ENCODE data around the gene P2RY11.
A peak's percentile ranks its signal among the peaks of the same experiment; 100 is the strongest.

Gene P2RY11

DNA sequence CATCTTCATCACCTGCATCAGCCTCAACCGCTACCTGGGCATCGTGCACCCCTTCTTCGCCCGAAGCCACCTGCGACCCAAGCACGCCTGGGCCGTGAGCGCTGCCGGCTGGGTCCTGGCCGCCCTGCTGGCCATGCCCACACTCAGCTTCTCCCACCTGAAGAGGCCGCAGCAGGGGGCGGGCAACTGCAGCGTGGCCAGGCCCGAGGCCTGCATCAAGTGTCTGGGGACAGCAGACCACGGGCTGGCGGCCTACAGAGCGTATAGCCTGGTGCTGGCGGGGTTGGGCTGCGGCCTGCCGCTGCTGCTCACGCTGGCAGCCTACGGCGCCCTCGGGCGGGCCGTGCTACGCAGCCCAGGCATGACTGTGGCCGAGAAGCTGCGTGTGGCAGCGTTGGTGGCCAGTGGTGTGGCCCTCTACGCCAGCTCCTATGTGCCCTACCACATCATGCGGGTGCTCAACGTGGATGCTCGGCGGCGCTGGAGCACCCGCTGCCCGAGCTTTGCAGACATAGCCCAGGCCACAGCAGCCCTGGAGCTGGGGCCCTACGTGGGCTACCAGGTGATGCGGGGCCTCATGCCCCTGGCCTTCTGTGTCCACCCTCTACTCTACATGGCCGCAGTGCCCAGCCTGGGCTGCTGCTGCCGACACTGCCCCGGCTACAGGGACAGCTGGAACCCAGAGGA, 2.6 kb downstream of the P2RY11 start:
- DNase-seq: no peak

DNA sequence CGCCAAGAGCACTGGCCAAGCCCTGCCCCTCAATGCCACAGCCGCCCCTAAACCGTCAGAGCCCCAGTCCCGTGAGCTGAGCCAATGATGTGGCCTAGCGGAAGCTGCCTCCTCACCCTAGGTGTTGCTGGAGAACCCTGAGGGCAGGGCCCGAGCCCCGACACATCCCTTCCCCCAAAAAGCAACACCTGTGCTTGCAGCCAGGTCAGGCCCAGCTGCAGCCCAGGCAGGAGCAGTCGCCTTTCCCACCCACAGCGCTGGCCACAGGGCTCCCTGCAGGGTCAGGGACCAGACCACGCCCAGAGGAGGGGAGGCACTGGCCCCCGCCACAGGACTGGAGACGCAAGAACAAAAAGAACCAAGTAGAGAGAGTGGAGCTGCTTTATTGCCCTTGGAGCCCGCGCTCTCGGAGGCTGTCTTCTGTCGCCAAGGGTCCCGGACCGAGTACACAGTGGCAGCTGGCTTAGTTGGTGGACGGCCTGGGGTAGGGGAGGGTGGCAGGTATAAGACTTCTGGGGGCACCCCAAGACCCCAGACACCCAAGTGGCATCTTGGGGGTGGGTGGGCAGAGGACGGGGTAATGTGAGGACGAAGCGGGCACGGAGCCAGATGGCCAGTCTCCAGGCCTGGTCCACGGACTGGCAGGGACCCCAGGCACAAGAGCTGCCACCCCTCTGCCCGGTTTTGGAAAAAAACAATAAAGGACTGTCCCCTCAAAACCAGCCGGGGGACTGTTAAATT, 3.3 kb downstream of the P2RY11 start:
- no peak for DNase-seq

DNA sequence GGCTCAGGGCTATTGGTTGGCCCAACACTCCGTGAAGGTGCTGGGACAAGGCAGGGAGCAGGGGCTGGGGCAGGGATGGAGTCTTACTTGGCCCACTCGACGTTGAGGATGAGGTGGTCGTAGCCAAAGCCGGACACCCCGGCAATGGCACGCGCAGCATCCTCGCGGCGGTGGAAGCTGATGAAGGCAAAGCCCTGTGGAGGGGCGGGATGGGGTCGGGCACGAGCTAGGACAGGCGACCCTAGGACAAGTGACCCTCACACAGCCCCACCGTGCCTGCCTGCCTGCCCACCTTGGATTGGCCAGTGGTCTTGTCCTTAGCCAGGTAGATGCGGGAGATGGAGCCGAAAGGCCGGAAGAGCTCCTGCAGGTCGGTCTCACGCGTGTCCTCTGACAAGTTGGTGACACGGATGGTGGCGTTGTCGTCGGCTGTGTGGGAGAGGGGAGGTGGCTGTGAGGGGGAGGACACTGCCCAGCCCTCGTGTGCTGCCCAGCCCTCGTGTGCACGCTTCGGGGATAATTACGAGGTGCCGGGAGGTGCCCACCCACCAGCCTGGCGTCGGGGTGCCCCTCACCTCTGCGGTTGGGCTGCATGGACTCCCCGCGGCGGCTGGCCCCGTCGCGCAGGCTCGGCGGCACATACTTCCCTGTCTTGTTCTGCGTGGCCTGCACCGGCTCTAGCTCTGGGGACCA, 4.0 kb downstream of the P2RY11 start:
- DNase-seq: no peak

DNA sequence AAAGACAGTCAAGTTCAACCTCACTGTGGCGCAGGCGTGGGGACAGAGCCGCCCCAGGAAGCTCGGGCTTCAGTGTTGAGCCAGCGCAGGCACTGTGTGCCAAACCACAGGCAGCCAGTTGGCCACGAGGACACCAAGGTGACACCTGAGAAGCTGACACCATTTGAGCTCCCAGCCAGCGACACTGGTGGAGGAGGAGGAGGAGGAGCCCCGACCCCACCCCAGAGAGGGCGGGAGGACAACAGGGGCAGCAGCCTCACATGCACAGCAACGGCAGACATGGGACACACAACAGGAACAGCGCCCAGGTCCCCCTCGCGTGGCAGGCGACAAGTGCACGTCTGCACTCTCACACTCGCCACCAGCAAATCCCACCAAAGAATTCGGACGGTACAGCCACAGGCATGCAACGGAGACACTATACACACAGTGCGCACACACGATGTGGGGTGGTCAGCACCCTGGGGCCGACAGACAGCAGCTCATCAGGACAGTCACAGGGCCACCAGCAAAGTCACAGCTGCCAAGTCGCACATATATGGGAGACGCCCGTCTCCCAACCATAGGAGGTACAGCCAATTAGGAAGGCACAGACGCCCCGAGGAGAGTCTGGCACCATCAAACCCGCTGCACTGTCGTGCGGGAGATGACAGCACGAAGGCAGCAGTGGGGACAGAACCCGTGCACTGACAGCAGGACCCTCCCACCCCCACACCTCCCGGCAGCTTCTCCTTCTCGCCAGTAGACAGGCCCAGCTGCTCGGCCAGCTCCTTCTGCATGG, 4.8 kb downstream of the P2RY11 start:
- DNase-seq: no peak

DNA sequence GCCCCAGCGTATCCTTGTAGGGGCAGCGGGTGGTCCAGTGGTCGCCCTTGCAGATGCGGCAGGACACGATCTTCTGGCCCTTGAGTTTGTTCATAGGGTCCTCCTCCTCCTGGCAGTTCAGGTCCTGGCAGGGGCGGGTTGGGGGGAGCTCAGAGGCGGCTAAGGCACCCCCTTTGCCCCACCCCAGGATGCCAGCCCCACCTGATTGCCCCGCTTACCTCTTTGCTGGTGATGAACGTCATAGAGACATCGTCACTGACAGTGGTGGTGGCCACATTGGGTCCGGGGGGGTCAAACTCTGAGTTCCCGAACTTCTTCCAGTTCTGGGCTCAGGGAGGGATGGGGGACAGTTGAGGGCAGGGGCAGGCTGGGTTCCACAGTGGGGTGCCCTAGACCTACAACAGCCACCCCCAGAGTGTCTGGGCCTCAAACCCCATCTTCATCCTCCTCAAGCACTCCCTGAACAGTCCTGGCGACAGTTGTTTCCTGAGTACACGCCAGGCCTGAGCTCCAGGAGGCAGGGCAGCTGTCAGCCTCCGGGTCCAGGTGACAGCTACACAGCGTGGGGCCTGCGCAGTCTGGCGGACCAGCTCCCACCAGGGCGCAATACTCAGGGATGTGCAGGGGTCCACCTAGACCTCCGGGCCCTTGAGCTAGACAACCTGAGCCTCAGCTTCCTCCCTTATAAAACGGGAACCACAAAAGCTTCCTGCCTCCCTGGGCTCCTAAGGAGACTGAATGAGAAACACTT, 5.5 kb downstream of the P2RY11 start:
- no peak for DNase-seq

DNA sequence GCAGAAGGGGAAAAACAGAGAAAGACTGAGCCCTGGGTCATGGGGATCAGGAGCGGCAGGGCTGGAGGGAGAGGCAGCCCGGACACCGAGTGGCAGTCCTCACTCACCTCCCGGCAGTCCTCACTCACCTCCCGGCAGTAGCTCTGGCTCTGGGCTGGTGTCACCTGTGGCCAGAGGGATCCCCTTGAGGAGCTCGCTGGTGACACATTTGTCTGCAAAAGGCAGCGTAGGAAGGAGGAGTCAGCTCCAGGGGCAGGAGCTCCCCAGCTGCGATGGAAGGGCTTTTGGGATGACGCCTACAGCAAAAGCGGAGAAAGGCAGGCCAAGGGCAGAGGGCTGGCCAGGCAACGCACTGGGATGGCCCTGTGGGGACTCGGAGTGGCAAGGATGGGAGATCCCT, 7.5 kb downstream of the P2RY11 start:
- no peak for DNase-seq

DNA sequence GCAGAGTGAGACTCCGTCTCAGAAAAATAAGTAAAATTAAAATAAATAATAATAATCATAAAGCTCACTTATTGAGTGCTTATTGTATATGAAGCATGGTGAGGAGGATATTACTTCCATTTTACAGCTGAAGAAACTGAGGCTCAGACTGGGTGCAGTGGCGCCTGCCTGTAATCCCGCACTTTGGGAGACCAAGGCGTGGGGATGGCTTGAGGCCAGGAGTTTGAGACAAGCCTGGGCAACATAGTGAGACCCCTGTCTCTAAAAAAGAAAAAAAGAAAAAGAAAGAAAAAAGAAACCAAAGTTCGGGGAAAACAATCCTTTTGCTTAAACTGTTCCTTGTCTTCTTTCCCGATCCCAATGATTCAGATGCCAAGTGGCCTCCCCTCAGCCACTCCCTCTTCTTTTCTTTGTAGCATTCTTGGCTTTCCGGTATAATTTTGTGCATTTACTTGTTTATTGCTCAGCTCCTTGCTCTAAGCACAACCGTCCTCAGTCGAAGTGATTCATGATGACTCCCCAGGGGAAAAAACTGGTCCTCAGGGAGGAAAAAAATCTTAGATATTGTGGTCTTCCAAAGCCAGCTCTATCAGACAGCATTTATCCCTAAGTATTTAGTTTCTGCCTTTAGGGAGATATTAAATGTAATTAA, 9.2 kb downstream of the P2RY11 start:
- no peak for DNase-seq

DNA sequence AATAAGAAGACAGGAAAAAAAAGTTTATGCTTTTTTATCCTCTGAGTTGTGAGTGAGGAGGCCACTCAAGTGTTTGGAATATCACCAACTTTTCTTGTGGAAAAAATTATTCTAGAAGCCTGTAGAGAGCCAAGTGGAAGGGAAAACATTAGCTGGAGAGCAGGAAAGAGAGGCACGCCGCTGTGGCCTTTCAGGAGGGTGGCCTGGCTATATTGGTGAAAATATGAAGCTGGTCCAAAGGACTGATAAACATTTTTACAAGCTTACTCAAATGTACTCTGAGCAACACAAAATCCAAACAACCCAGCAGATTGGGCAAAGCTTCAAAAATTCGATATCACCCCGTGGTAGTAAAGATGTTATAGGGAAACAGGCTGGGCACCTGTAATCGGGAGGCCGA, 10.6 kb downstream of the P2RY11 start:
- no peak for DNase-seq

DNA sequence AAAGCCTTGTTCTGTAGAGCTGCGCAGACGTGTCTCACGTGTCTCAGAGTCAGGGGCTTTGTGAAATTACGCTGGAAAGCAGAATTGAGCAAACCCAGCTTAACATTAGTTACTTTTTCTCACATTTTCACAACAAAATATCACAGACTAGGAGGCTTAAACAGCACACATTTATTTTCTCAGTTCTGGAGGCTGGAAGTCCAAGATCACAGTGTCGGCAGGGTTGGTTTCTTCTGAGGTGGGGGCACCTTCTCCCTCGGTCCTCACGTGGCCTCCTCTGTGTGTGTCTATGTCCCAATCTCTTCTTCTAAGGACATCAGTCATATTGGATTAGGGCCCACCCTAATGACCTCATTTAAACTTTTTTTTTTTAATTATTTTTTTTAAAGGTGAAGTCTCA, 12.9 kb downstream of the P2RY11 start:
- DNase-seq: no peak

DNA sequence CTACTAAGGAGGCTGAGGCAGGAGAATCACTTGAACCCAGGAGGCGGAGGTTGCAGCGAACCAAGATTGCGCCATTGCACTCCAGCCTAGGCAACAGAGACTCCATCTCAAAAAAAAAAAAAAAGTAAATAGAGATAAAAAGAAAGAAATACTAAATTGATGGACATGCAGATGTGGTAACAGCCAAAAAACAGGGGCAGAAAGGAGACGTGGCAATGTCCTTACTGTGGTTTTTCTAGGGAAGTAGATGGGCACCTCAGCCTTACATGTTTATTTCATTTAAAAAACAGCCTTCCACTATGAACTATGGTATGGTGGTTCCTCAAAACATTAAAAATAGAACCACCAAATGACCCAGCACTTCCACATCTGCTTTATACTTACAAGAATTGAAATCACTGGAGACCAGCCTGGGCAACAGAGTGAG, 14.7 kb downstream of the P2RY11 start:
- DNase-seq: no peak

DNA sequence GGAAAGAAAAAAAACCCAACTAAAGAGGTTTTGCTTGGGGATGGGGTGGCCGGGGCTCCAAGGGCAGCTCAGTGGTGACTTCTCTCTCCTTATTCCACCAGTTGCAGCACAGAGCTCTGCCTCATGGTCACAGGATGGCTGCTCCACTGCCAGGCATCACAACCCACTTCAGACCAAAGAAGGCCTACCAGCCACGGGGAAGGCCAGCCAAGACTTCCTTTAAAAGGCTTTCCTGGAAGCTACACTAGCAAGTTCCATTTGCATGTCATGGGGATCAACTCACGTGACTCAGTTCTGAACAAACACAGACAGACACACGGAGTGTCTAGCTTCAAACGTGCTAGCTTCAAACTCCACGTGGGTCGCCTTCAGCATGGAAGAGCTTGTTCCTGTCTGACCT, 21.4 kb downstream of the P2RY11 start:
- no peak for DNase-seq

DNA sequence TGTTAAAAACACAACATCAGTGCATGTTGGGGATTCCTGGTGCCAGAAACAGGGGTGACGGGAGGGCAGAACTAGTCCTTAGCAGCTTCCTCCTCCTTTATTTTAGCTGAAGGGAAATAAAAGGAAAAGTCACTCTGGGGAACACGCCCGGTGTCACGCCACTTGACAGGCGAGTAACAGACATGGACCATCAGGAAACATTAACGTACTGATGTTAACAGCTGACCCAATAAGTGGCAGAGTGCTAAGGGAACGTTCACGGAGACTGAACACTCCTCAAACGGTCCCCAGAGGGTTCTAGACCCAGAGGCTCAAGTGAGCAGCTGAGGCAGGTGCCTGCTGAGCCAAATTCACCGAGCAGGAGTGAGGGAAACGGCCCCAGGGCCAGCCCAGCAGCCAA, 22.1 kb downstream of the P2RY11 start:
- DNase-seq: no peak

DNA sequence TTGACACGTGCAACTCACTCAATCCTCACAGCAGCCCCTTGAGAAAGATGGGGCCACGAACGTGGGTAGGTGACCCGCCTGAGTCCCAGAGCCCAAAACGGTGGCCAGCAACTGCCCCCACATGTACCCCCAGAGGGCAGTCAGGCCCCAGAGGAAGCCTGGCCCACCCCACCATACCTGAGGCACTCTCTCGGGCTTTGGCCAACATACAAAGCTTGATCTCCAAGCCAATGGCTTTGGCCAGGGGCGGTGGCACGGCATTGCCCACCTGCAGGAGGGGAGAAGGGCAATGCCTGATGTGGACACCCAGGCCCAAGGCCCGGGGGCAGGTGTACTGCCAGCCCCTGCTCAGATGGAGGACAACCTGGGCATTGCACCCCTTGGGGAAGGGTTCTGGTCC, 22.5 kb downstream of the P2RY11 start:
- DNase-seq: no peak

DNA sequence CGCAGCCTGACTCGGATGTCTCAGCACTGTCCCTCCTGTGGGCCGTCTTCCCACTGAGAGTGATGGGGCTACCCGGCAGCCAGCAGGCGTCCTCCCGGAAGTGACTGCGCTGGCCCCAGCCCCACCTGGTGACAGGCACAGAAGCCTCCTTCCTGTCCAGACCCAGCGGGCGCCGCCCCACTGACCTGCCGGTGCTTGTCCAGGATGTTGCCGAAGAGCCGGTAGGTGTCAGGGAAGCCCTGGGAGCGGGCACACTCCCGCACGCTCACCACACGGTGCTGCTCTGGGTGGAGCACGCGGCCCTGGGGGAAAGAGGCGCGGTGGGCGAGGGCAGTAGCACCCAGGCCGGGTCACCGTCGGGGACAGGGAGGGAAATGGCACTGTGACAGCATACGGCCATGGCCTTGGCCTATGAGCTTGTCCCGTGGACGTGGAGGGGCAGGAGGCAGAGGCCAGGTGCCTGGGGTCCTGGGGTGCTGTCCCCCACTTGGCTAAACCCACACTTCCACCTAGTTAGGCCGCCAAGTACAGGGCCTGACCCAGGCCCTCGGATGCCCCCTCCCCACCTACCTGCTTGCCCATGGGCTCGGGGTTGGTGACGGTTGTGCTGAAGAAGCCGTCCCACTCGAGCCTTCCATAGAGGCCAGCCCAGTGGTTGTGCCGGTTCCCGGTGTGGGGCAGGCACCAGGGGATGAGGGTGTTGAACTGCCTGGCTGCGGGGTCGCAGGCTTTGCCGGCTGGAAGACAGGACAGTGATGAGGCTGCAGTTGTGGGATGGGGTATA, 24.2 kb downstream of the P2RY11 start:
- DNase-seq: no peak

DNA sequence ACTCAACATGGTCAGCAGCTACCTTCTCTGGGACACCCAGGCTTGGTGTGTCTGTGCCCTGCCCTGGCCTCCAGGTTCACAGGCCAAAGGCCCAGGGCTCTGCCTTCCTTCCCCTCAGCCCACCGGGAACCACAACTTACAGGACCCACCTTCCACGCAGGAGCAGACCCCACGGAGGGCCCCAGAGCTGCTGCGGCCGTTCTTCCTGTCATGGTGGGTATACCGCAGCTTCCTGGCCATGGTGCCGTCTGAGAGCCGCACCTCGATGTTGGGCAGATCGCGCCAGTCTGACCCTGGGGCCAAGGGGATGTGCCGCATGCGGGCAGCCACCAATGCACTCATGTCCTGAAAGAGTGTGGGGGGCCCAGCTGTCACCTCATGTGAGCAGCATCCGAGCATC, 25.4 kb downstream of the P2RY11 start:
- no peak for DNase-seq

DNA sequence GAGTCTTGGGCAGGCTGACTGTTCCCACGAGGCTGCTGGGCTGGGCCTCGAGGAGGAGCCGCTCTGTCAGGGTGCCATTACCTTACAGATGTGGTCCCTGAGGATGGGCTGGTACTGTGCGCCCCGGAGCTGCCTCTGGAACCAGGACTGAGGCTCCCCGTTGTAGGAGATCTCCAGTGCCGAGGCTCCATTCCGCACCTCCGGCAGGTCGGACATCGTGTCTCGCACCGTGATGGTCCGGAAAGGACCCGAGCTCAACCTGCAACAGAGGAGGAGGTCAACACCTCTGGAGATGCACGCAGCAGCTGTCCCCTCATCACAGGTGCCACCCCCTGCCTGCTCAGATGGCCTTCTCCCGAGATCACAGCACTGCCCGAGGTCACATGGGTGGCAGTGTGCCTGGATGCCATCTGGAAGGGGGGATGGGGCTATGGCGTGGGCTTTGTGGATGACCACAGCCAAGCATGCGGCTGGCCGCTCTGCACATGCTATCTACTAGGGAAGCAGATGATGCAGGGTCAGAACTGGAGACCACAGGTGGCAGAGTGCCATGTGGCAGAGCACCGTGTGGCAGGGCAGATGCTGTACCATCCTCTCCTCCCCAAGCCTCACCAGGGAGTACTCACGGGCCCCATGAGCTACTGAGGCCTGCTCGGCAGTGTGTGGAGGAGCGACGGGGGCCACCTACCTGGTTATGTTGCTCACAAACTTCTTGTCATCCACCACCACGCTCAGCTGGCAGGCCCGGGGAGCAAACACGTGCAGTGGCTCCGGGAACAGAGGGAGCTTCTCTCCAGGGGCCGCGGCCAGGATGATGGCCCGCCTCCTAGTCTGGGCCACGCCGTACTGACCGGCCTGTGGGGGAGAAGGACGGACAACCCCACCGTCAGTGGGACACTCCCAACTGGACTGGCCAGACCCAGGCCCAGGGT, 26.5 kb downstream of the P2RY11 start:
- DNase-seq: no peak

DNA sequence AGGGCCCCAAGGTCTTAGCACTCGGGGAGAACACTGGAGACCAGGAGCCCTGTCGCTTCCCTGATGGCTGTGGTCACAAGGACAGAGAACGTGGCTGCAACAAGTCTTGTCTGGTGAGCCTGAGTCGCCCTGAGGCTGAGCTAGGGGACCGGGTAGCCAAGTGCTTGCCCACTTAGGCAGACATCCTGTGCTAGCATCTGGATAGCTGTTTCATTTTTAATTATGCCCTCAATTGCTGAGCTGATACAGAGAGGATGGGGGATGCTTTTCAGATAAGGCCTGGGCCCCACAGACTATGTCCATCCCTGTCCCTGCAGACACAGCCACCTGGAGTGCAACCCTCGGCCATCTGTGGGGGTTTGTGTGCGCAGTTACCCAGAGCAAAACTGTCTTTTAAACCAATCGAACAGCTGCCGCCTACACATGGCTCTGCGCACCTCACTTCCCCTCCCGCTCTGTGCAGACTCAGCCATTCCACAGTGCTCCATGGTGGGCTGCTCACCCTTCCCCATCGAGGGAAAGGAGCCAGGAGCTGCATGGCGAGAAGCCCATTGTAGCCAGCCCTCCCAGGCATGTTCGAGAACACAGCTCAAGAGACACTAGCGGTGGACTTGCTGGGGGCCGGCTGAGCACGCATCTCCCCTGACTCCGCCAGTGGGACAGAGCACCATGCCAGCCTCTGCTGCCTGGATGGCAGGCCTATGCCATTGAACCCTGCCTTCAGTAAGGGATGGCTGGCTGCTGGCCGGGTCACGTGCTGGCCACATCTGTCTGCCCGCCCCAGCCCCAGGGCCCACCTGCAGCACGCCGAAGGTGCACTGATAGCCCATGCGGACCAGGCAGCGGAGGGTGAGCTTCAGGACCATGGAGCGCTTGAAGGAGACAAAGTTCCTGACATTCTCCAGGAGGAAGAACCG, 27.6 kb downstream of the P2RY11 start:
- DNase-seq: peak; percentile 17

DNA sequence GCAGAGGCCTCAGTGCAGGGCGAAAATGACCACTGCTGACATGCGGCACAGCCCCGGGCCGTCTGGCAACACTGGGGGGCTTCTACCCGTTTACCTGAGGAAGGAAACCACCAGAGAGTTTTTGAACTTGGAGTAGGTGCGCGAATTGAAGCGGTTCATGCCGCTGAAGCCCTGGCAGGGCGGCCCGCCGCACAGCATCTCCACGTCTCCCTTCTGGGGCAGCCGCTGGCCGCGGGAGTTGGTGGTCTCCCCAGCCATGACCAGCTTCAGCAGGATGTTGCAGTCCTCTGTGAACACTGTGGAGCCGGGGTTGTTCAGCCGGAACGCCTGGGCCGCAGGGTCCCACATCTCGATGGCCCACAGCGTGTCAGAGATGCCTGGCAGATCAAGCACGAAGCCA, 28.5 kb downstream of the P2RY11 start:
- no peak for DNase-seq

DNA sequence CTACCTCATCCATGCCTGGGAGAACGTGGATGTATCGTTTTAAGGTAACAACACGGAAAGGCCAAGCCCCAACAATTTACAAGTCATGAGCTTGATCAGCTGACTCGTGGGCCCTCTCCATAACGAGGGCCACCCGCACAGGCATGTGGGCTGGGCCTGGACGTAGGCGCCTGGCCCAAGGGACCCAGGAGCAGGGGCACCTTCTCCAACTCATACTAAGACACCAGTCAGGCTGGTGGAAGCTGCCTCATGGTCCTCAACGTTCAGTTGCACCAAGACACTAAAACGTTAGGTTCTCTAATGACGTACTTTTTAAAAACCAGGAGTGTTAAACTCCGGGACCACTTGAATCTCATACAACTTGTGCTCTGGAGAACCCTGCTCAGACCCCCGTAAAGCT, 30.0 kb downstream of the P2RY11 start:
- no peak for DNase-seq
